PC-3 (cell line): ENCODE results near the gene SMIM15. TPM values are rescaled to one million over a fixed set of nuclear protein-coding genes. Genes with fewer than 3 reads are reported as not detected.

Source experiments
- ATAC-seq: fragments of 200-7000 bp; cut with Tn5 transposase; 2 replicates; pipeline ENCODE4 v1.9.1; 2020; ENCODE audit warnings: mild to moderate bottlenecking, moderate library complexity
- BruUV-seq: library from RNA; stranded (reverse); fragments of 400-500 nt; replicated peaks from 2 replicates; lab custom pipeline; 2021; lab: Mats Ljungman, UMichigan
- CTCF ChIA-PET: fragments of 300-600 bp; sonication (Branson Sonifier 250); formaldehyde crosslinking; loops from one replicate; lab custom pipeline; 2022; ENCODE audit warnings: antibody characterized with exemption; lab: Charles Lee
- POLR2A ChIA-PET: fragments of 300-600 bp; sonication (Branson Sonifier 250); formaldehyde crosslinking; loops from one replicate; lab custom pipeline; 2022; ENCODE audit warnings: antibody characterized with exemption; ENCODE audit not compliant: unreplicated experiment; lab: Charles Lee
- DNase-seq: peaks from one replicate; pipeline ENCODE4 v3.0.0-alpha.2; 2015
- H2AFZ ChIP-seq: fragments of 300-600 bp; sonication (generic); 2 replicates; pipeline ENCODE4 v1.6.0; 2016; ENCODE audit warnings: antibody characterized with exemption, low read length
- H3F3A ChIP-seq: fragments of 300-600 bp; sonication (generic); one replicate; pipeline ENCODE4 v1.6.0; 2017; ENCODE audit warnings: antibody characterized with exemption, low read length, control low read depth, mild to moderate bottlenecking; ENCODE audit not compliant: unreplicated experiment
- H3K27ac ChIP-seq: fragments of 300-600 bp; sonication (generic); 2 replicates; pipeline ENCODE4 v1.5.1; 2016; ENCODE audit warnings: mild to moderate bottlenecking, low read length
- H3K27me3 ChIP-seq: fragments of 300-600 bp; sonication (generic); 2 replicates; pipeline ENCODE4 v1.6.1; 2016; ENCODE audit warnings: low read length, mixed read lengths
- H3K36me3 ChIP-seq: fragments of 300-600 bp; sonication (generic); 2 replicates; pipeline ENCODE4 v1.6.1; 2016; ENCODE audit warnings: low read depth, mixed run types, low read length, mixed read lengths
- H3K4me1 ChIP-seq: fragments of 300-600 bp; sonication (generic); 2 replicates; pipeline ENCODE4 v1.5.1; 2016; ENCODE audit warnings: low read length; ENCODE audit not compliant: insufficient read depth
- H3K4me2 ChIP-seq: fragments of 300-600 bp; sonication (generic); 2 replicates; pipeline ENCODE4 v1.6.0; 2016; ENCODE audit warnings: low read length
- H3K4me3 ChIP-seq: fragments of 300-600 bp; sonication (generic); 2 replicates; pipeline ENCODE4 v1.5.1; 2016; ENCODE audit warnings: mild to moderate bottlenecking, low read length, mixed read lengths
- H3K79me2 ChIP-seq: fragments of 300-600 bp; sonication (generic); 2 replicates; pipeline ENCODE4 v1.6.1; 2017; ENCODE audit warnings: low read length, mixed read lengths
- H3K9ac ChIP-seq: fragments of 300-600 bp; sonication (generic); 2 replicates; pipeline ENCODE4 v1.6.0; 2016; ENCODE audit warnings: mild to moderate bottlenecking, low read length
- H3K9me2 ChIP-seq: fragments of 300-600 bp; sonication (generic); replicated peaks from 2 replicates; pipeline ENCODE4 v1.6.1; 2016; ENCODE audit warnings: mixed run types, low read length, mixed read lengths
- H3K9me3 ChIP-seq: fragments of 300-600 bp; sonication (generic); 2 replicates; pipeline ENCODE4 v1.6.1; 2016; ENCODE audit warnings: low read length, mixed read lengths
- H4K20me1 ChIP-seq: fragments of 300-600 bp; sonication (generic); 2 replicates; pipeline ENCODE4 v1.6.1; 2016; ENCODE audit warnings: low read length, mixed read lengths
- EZH2 ChIP-seq: fragments of 300-600 bp; sonication (generic); IDR thresholded peaks from one replicate; pipeline ENCODE4 v1.6.1; 2017; ENCODE audit warnings: antibody characterized with exemption, mild to moderate bottlenecking, low read length; ENCODE audit not compliant: unreplicated experiment
- EZH2phosphoT487 ChIP-seq: fragments of 300-600 bp; sonication (generic); IDR thresholded peaks from 2 replicates; pipeline ENCODE4 v1.6.1; 2018; ENCODE audit warnings: mild to moderate bottlenecking, antibody characterized with exemption, low read length, borderline replicate concordance
- intact Hi-C: fragments of 100-400 bp; cut with micrococcal nuclease; formaldehyde crosslinking; loops from 2 replicates; pipeline ENCODE4 v1.9.0; 2023
- total RNA-seq: library from RNA; depleted of rRNA; stranded (reverse); fragments of >200 nt; gene quantifications from 2 replicates; pipeline ENCODE4 v1.2.3, GENCODE V29; 2014
- TF ChIP-seq, protein P1 (sequence below): fragments of 300-600 bp; sonication (generic); conservative IDR thresholded peaks from 2 replicates; pipeline ENCODE4 v1.5.1; 2017; ENCODE audit warnings: antibody characterized with exemption, low read depth, mild to moderate bottlenecking, low read length

SMIM15 gene
- total RNA-seq, 1 experiment from 2014 or later: 76.3 TPM

DNA sequence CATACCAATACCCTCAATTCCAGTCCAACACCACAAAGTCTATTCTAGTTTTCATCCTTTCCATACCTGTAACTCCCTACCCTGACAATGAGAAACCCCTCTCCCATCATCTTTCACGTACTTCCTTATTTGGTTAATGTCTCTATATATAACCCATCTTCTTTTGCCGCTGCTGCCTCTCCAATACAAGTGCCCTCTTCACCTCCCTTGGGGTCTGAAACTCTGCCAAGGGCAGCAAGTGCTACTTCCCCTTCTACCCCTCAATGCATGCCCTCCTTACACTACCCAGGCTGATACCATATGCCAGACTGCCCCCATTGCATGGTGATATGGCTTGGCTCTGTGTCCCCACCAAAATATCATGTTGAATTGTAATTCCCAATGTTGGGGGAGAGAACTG, 24.4 kb upstream of the SMIM15 start:
- Histone ChIP-seq H3K27ac (no peak overlapping the region), H3K36me3 (no peaks in the 10 kb centered on the region), H3K9me3 (no peaks in the 10 kb centered on the region), H3K4me1 (no peaks in the 10 kb centered on the region; the same call in 1 of the 2 replicates), H3K4me3 (no peak overlapping the region), H3K27me3 (no peaks in the 10 kb centered on the region), H2AFZ (no peak overlapping the region), H3K9me2 (no peaks in the 10 kb centered on the region), H3K4me2 (no peak overlapping the region), H3K9ac (no peak overlapping the region), H3K79me2 (no peaks in the 10 kb centered on the region), H3F3A (no peaks in the 10 kb centered on the region), H4K20me1 (no peaks in the 10 kb centered on the region)
- CTCF ChIA-PET: no interaction called here
- POLR2A ChIA-PET: no interaction called here
- DNase-seq: no peak
- intact Hi-C loops: no loop called here
- TF ChIP-seq EZH2phosphoT487 (no peak), EZH2 (no peak)
- TF ChIP-seq, protein P1, sequence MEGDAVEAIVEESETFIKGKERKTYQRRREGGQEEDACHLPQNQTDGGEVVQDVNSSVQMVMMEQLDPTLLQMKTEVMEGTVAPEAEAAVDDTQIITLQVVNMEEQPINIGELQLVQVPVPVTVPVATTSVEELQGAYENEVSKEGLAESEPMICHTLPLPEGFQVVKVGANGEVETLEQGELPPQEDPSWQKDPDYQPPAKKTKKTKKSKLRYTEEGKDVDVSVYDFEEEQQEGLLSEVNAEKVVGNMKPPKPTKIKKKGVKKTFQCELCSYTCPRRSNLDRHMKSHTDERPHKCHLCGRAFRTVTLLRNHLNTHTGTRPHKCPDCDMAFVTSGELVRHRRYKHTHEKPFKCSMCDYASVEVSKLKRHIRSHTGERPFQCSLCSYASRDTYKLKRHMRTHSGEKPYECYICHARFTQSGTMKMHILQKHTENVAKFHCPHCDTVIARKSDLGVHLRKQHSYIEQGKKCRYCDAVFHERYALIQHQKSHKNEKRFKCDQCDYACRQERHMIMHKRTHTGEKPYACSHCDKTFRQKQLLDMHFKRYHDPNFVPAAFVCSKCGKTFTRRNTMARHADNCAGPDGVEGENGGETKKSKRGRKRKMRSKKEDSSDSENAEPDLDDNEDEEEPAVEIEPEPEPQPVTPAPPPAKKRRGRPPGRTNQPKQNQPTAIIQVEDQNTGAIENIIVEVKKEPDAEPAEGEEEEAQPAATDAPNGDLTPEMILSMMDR: no peak
- no TSS peak for BruUV-seq
- no peak for ATAC-seq

DNA sequence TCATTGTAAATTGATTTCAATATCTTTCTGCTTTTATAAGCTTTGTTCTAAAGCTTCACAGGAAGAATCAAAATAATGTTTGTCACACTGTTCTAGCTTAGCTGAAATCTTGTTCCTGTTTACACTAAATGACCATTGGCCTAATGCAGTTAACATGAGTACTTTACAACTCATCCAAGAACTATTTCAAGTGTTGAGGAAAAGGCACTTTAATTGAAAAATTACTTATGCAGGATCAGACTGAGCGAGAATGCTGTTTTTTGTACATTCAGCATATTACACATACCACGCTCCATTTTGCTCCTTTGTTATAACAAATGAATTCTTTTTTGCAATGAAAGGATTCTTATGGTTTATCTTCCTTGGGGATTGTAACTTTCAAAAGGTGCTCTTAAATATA, 22.4 kb upstream of the SMIM15 start:
- H3K4me3 ChIP-seq: no peak overlapping the region
- H3K79me2 ChIP-seq: no peaks in the 10 kb centered on the region
- no peaks in the 10 kb centered on the region for H3F3A ChIP-seq
- H2AFZ ChIP-seq: no peak overlapping the region
- no TSS peak for BruUV-seq
- no peak overlapping the region for H3K27ac ChIP-seq
- H3K9me3 ChIP-seq: no peaks in the 10 kb centered on the region
- intact Hi-C loops: no loop called here
- H3K9ac ChIP-seq: no peak overlapping the region
- no peaks in the 10 kb centered on the region for H3K36me3 ChIP-seq
- no peaks in the 10 kb centered on the region for H3K27me3 ChIP-seq
- peak; percentile 20; the same call in 1 of the 2 replicates for ATAC-seq
- no peak for TF ChIP-seq EZH2
- no peak for TF ChIP-seq EZH2phosphoT487
- TF ChIP-seq, protein P1: no peak
- no peaks in the 10 kb centered on the region for H3K9me2 ChIP-seq
- DNase-seq: no peak
- no peaks in the 10 kb centered on the region; the same call in 1 of the 2 replicates for H3K4me1 ChIP-seq
- ChIA-PET POLR2A (no interaction called here), CTCF (no interaction called here)
- no peaks in the 10 kb centered on the region for H4K20me1 ChIP-seq
- H3K4me2 ChIP-seq: no peak overlapping the region

DNA sequence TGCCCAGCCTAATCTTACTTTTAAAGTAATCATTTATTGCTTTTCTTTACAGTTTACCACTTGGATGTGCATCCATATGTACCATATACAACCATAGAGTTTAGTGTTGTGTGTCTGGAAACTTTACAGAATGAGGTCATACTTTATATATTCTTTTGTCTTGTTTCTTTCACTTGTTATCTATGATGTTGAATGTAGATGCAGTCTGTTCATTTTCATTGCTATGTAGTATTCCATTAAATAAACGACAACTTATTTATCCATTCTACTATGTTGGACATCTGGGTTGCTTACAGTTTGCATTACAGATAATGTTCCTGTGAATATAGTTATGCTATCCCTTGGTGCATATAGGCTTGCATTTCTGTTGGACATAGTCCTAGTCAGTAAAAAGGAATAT, 21.3 kb upstream of the SMIM15 start:
- ATAC-seq (no peak), DNase-seq (no peak)
- Histone ChIP-seq H3K9ac (no peak overlapping the region), H3K36me3 (no peaks in the 10 kb centered on the region), H3K4me2 (no peak overlapping the region), H3F3A (no peaks in the 10 kb centered on the region), H3K4me3 (no peak overlapping the region), H3K27ac (no peak overlapping the region), H2AFZ (no peak overlapping the region), H3K79me2 (no peaks in the 10 kb centered on the region), H4K20me1 (no peaks in the 10 kb centered on the region), H3K9me2 (no peaks in the 10 kb centered on the region), H3K9me3 (no peaks in the 10 kb centered on the region), H3K27me3 (no peaks in the 10 kb centered on the region), H3K4me1 (no peaks in the 10 kb centered on the region; the same call in 1 of the 2 replicates)
- TF ChIP-seq EZH2phosphoT487 (no peak), EZH2 (no peak)
- TF ChIP-seq, protein P1: no peak
- ChIA-PET POLR2A (no interaction called here), CTCF (no interaction called here)
- intact Hi-C loops: no loop called here
- BruUV-seq: no TSS peak
